SK-N-SH (cell line): ENCODE measurements around the gene ADD3. TPM values are rescaled to one million over a fixed set of nuclear protein-coding genes. Genes with fewer than 3 reads are reported as not detected.

Source experiments
- CTCF ChIA-PET: fragments of 300-600, 350-600 bp; formaldehyde crosslinking; extraction: SDS; loops from one replicate; lab custom pipeline; 2021; lab: Yijun Ruan, JAX
- POLR2A ChIA-PET: fragments of 350-600 bp; sonication (Branson Sonifier 250); formaldehyde crosslinking; extraction: SDS; loops from one replicate; lab custom pipeline; 2020; ENCODE audit warnings: antibody characterized with exemption, inconsistent platforms; lab: Yijun Ruan, JAX
- DNase-seq: peaks from one replicate; pipeline ENCODE4 v3.0.0; 2012
- H2AFZ ChIP-seq: fragments of 200-600 bp; sonication (generic); 2 replicates; pipeline ENCODE4 v1.8.1; 2016; ENCODE audit warnings: antibody characterized with exemption, mild to moderate bottlenecking, low read depth
- H3F3A ChIP-seq: fragments of 200-600 bp; sonication (generic); replicated peaks from 2 replicates; pipeline ENCODE3; 2016; ENCODE audit warnings: antibody characterized with exemption, mild to moderate bottlenecking; ENCODE audit not compliant: insufficient read depth
- H3K27ac ChIP-seq, 2 experiments: fragments of 200-500 bp in 1 of 2; fragments of 200-600 bp in 1 of 2; sonication (Bioruptor generic) in 1 of 2; sonication (generic), shearing (Covaris generic) in 1 of 2; 2 replicates each; pipeline versions ENCODE4 v1.5.1 to v1.6.1; 2014 to 2016; ENCODE audit warnings: low read depth in 2 of 2, inconsistent platforms in 1 of 2, low read length in 1 of 2, mild to moderate bottlenecking in 1 of 2, mixed read lengths in 1 of 2
- H3K27me3 ChIP-seq: fragments of 200-600 bp; sonication (generic), shearing (Covaris generic); 2 replicates; pipeline ENCODE4 v1.6.1; 2016; ENCODE audit warnings: mixed run types; ENCODE audit not compliant: insufficient read depth
- H3K36me3 ChIP-seq, 2 experiments: fragments of 200-500 bp in 1 of 2; fragments of 200-600 bp in 1 of 2; sonication (Bioruptor generic) in 1 of 2; sonication (generic) in 1 of 2; replicated peaks in 1 of 2; 2 replicates each; pipeline versions ENCODE3 to v1.5.1; 2014 to 2016; ENCODE audit warnings: low read length in 1 of 2, mild to moderate bottlenecking in 1 of 2; ENCODE audit not compliant: insufficient read depth in 2 of 2, control insufficient read depth in 1 of 2
- H3K4me1 ChIP-seq, 2 experiments: fragments of 200-500 bp in 1 of 2; fragments of 200-600 bp in 1 of 2; sonication (Bioruptor generic) in 1 of 2; sonication (generic), shearing (Covaris generic) in 1 of 2; 2 replicates each; pipeline versions ENCODE4 v1.5.1 to v1.6.1; 2014 to 2016; ENCODE audit warnings: low read depth in 1 of 2, low read length in 1 of 2, mixed run types in 1 of 2; ENCODE audit not compliant: insufficient read depth in 2 of 2, control insufficient read depth in 1 of 2
- H3K4me2 ChIP-seq: fragments of 200-600 bp; sonication (generic), shearing (Covaris generic); 2 replicates; pipeline ENCODE4 v1.6.1; 2017; ENCODE audit warnings: mixed run types
- H3K4me3 ChIP-seq, 2 experiments: fragments of 200-500 bp in 1 of 2; fragments of 200-600 bp in 1 of 2; sonication (Bioruptor generic) in 1 of 2; sonication (generic), shearing (Covaris generic) in 1 of 2; 2 replicates each; pipeline versions ENCODE4 v1.5.1 to v1.8.1; 2014 to 2016; ENCODE audit warnings: low read depth in 2 of 2, inconsistent platforms in 1 of 2, low read length in 1 of 2, mild to moderate bottlenecking in 1 of 2, mixed read lengths in 1 of 2, moderate library complexity in 1 of 2
- H3K79me2 ChIP-seq: fragments of 200-600 bp; sonication (generic); 2 replicates; pipeline ENCODE4 v1.8.1; 2017; ENCODE audit warnings: mild to moderate bottlenecking; ENCODE audit not compliant: insufficient read depth
- H3K9ac ChIP-seq: fragments of 200-600 bp; sonication (generic); 2 replicates; pipeline ENCODE4 v1.6.1; 2017; ENCODE audit warnings: mixed run types
- H3K9me2 ChIP-seq: fragments of 200-600 bp; sonication (generic); 2 replicates; pipeline ENCODE4 v1.6.1; 2017; ENCODE audit warnings: mixed run types
- H3K9me3 ChIP-seq: fragments of 200-600 bp; sonication (generic); 2 replicates; pipeline ENCODE4 v1.6.1; 2017; ENCODE audit warnings: mixed run types, mild to moderate bottlenecking, moderate library complexity
- H4K20me1 ChIP-seq: fragments of 200-600 bp; sonication (generic); 2 replicates; pipeline ENCODE4 v1.6.1; 2017; ENCODE audit warnings: mild to moderate bottlenecking, mixed run types; ENCODE audit not compliant: insufficient read depth
- FOSL2 ChIP-seq: IDR thresholded peaks from 2 replicates; pipeline ENCODE4 v1.4.0; 2012; ENCODE audit warnings: low read depth, mild to moderate bottlenecking, moderate library complexity, borderline replicate concordance
- GABPA ChIP-seq: IDR thresholded peaks from 2 replicates; pipeline ENCODE4 v1.4.0; 2012; ENCODE audit warnings: low read depth, mild to moderate bottlenecking
- GATA2 ChIP-seq: sonication (generic); formaldehyde crosslinking; IDR thresholded peaks from 2 replicates; pipeline ENCODE4 v1.5.0; 2020; ENCODE audit warnings: mild to moderate bottlenecking, missing genetic modification reagents
- MAX ChIP-seq: IDR thresholded peaks from 2 replicates; pipeline ENCODE4 v1.4.0; 2012; ENCODE audit warnings: low read depth
- MEF2A ChIP-seq: IDR thresholded peaks from 2 replicates; pipeline ENCODE4 v1.4.0; 2012; ENCODE audit warnings: low read depth, borderline replicate concordance
- MXI1 ChIP-seq: IDR thresholded peaks from 2 replicates; pipeline ENCODE4 v1.6.1; 2012; ENCODE audit warnings: mild to moderate bottlenecking, low read depth, low read length, improper control_type of control experiment
- NFIC ChIP-seq: IDR thresholded peaks from 2 replicates; pipeline ENCODE4 v1.4.0; 2012; ENCODE audit warnings: borderline replicate concordance
- NRF1 ChIP-seq: IDR thresholded peaks from 2 replicates; pipeline ENCODE4 v1.6.1; 2012; ENCODE audit warnings: low read depth, mild to moderate bottlenecking, low read length
- RAD21 ChIP-seq: IDR thresholded peaks from 2 replicates; pipeline ENCODE4 v1.6.1; 2012; ENCODE audit warnings: mild to moderate bottlenecking, low read length
- RCOR1 ChIP-seq: fragments of 150-350 bp; IDR thresholded peaks from 2 replicates; pipeline ENCODE4 v1.6.1; 2017; ENCODE audit warnings: antibody characterized with exemption, low read length
- REST ChIP-seq: IDR thresholded peaks from 2 replicates; pipeline ENCODE4 v1.6.1; 2012; ENCODE audit warnings: mild to moderate bottlenecking, low read depth, low read length, moderate library complexity
- RXRA ChIP-seq: IDR thresholded peaks from 2 replicates; pipeline ENCODE4 v1.4.0; 2012; ENCODE audit warnings: low read depth, mild to moderate bottlenecking, borderline replicate concordance
- SMC3 ChIP-seq: IDR thresholded peaks from 2 replicates; pipeline ENCODE4 v1.6.1; 2012; ENCODE audit warnings: low read depth, low read length, improper control_type of control experiment
- TCF12 ChIP-seq: IDR thresholded peaks from 2 replicates; pipeline ENCODE4 v1.4.0; 2012
- TEAD4 ChIP-seq: IDR thresholded peaks from 2 replicates; pipeline ENCODE4 v1.4.0; 2012; ENCODE audit warnings: mild to moderate bottlenecking, borderline replicate concordance; ENCODE audit not compliant: insufficient read depth
- USF1 ChIP-seq: IDR thresholded peaks from 2 replicates; pipeline ENCODE4 v1.4.0; 2012; ENCODE audit warnings: low read depth, borderline replicate concordance
- ZBTB33 ChIP-seq: IDR thresholded peaks from 2 replicates; pipeline ENCODE4 v1.4.0; 2012; ENCODE audit warnings: low read depth, borderline replicate concordance
- polyA plus RNA-seq, 3 experiments: library from polyadenylated mRNA; depleted of rRNA; stranded (reverse); fragments of >200 nt; gene quantifications; 2 replicates each; pipeline ENCODE4 v1.2.3, GENCODE V29; 2012
- TF ChIP-seq, protein P1 (sequence below): fragments of 150-350 bp; IDR thresholded peaks from 2 replicates; pipeline ENCODE4 v1.6.1; 2016; ENCODE audit warnings: mild to moderate bottlenecking, low read depth, low read length
- TF ChIP-seq, protein P2 (sequence below): fragments of 150-350 bp; IDR thresholded peaks from 2 replicates; pipeline ENCODE4 v1.6.1; 2017; ENCODE audit warnings: antibody characterized with exemption, low read length, low read depth, borderline replicate concordance

The ADD3 gene
- polyA plus RNA-seq, 1 of the 3 experiments (the other 2 are of a cell fraction) = 27.6 TPM

DNA sequence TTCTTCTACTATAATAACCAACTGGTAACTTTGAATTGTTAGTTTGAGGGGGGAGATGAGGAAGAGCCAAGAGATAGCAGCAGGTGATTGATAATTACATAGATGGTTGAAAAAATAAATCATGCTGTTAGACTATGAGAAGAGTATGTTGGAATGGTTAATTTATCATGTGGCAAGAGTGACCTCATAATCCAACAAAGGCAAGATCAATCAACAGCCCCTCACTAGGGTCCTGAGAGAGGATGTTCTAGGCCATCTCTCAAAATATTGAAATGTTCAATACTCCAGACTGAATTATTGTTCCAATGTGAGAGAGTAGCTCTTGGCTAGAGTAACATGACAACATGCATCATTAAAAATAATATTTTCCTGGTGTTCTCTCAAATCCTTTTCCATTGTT lies 67.9 kb downstream of the ADD3 start:
- Histone ChIP-seq H3K4me1 (peaks cover 30 to 61% of the 10 kb centered on the region in 2 experiments), H3K4me2 (peak overlapping the region; percentile 46), H3K9me2 (no peaks in the 10 kb centered on the region), H3K27me3 (no peaks in the 10 kb centered on the region), H3K27ac (peak overlapping the region; percentile 72 to 85), H3K79me2 (peaks cover 29% of the 10 kb centered on the region), H3K4me3 (no peak overlapping the region; a peak in 1 of 4 replicates), H4K20me1 (peaks cover 5% of the 10 kb centered on the region; the same call in 1 of the 2 replicates), H2AFZ (no peak overlapping the region), H3K9me3 (no peaks in the 10 kb centered on the region), H3K9ac (no peak overlapping the region), H3K36me3 (no peaks in the 10 kb centered on the region), H3F3A (peaks cover 24% of the 10 kb centered on the region)
- TF ChIP-seq ZBTB33 = no peak
- TF ChIP-seq REST = no peak
- TF ChIP-seq RXRA = no peak
- TF ChIP-seq NRF1 = no peak
- TF ChIP-seq NFIC = no peak
- no peak for TF ChIP-seq RCOR1
- TF ChIP-seq TCF12 = no peak
- TF ChIP-seq FOSL2 = no peak
- TF ChIP-seq GABPA = no peak
- no peak for TF ChIP-seq MXI1
- no peak for TF ChIP-seq GATA2 (CRISPR knock-in tag)
- TF ChIP-seq USF1 = no peak
- TF ChIP-seq TEAD4 = no peak
- TF ChIP-seq SMC3 = no peak
- TF ChIP-seq, protein P1, sequence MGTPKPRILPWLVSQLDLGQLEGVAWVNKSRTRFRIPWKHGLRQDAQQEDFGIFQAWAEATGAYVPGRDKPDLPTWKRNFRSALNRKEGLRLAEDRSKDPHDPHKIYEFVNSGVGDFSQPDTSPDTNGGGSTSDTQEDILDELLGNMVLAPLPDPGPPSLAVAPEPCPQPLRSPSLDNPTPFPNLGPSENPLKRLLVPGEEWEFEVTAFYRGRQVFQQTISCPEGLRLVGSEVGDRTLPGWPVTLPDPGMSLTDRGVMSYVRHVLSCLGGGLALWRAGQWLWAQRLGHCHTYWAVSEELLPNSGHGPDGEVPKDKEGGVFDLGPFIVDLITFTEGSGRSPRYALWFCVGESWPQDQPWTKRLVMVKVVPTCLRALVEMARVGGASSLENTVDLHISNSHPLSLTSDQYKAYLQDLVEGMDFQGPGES = no peak
- no peak for TF ChIP-seq RAD21
- no peak for TF ChIP-seq MEF2A
- TF ChIP-seq, protein P2, sequence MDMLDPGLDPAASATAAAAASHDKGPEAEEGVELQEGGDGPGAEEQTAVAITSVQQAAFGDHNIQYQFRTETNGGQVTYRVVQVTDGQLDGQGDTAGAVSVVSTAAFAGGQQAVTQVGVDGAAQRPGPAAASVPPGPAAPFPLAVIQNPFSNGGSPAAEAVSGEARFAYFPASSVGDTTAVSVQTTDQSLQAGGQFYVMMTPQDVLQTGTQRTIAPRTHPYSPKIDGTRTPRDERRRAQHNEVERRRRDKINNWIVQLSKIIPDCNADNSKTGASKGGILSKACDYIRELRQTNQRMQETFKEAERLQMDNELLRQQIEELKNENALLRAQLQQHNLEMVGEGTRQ = no peak
- TF ChIP-seq MAX = no peak
- POLR2A ChIA-PET = no interaction called here
- DNase-seq = no peak
- CTCF ChIA-PET = interaction anchor here (0.6 kb wide), 1 partner anchor 521 kb away, joined by 3 read pairs; no protein-coding TSS in a partner anchor
